GM21390 (cell line): ENCODE measurements around the gene TADA2B.

Source experiments
- ATAC-seq: cut with Tn5 transposase; IDR thresholded peaks from one replicate; pipeline ENCODE4 v1.9.1; 2021; ENCODE audit not compliant: unreplicated experiment

The TADA2B gene

GRCh38 chr4:7043284-7044136 lies at the start of gene TADA2B:
Gene TADA2B, plus strand, starts transcription at chr4:7043372. Its CDS starts 208 bp downstream, at chr4:7043580.
- ATAC-seq, result peak; percentile 14

- ATAC-seq, result no peak
These were observed 46.7 kb upstream of the TADA2B start for GRCh38 chr4:6996481-6996880.

GRCh38 chr4:6999172-7000086 lies 43.7 kb upstream of the TADA2B start:
- ATAC-seq, result no peak

GRCh38 chr4:7000421-7001176 lies 42.6 kb upstream of the TADA2B start:
- no peak for ATAC-seq

- no peak for ATAC-seq
These were observed 41.9 kb upstream of the TADA2B start for GRCh38 chr4:7001271-7001670.

- ATAC-seq, result no peak
These were observed 40.8 kb upstream of the TADA2B start for GRCh38 chr4:7002336-7002735.

GRCh38 chr4:7003176-7003878 lies 39.8 kb upstream of the TADA2B start:
- no peak for ATAC-seq

- no peak for ATAC-seq
These were observed 39.3 kb upstream of the TADA2B start for GRCh38 chr4:7003879-7004240.

- no peak for ATAC-seq
These were observed 38.8 kb upstream of the TADA2B start for GRCh38 chr4:7004331-7004730.

GRCh38 chr4:7005571-7005970 lies 37.6 kb upstream of the TADA2B start:
- no peak for ATAC-seq

GRCh38 chr4:7006411-7006810 lies 36.8 kb upstream of the TADA2B start:
- ATAC-seq, result no peak

- no peak for ATAC-seq
These were observed 35.8 kb upstream of the TADA2B start for GRCh38 chr4:7007142-7007907.

- ATAC-seq, result no peak
These were observed 35.2 kb upstream of the TADA2B start for GRCh38 chr4:7007944-7008343.

GRCh38 chr4:7009564-7009963 lies 33.6 kb upstream of the TADA2B start:
- no peak for ATAC-seq

- no peak for ATAC-seq
These were observed 30.0 kb upstream of the TADA2B start for GRCh38 chr4:7013175-7013574.

- no peak for ATAC-seq
These were observed 28.4 kb upstream of the TADA2B start for GRCh38 chr4:7014815-7015214.

- ATAC-seq, result no peak
These were observed 27.7 kb upstream of the TADA2B start for GRCh38 chr4:7015383-7016035.

GRCh38 chr4:7016086-7016485 lies 27.1 kb upstream of the TADA2B start:
- ATAC-seq, result no peak

GRCh38 chr4:7016512-7016911 lies 26.7 kb upstream of the TADA2B start:
- ATAC-seq, result no peak
